HCT116 (cell line): Measurements from ENCODE around the gene PLK5. TPM values are rescaled to one million over a fixed set of nuclear protein-coding genes. Genes with fewer than 3 reads are reported as not detected.

Experiments
- ATAC-seq: fragments of 200-7000 bp; cut with Tn5 transposase; 2 replicates; pipeline ENCODE4 v1.9.1; 2020; ENCODE audit warnings: mild to moderate bottlenecking, moderate library complexity
- BruUV-seq: library from RNA; stranded (reverse); fragments of 400-500 nt; replicated peaks from 2 replicates; lab custom pipeline; 2021; lab: Mats Ljungman, UMichigan
- CTCF ChIA-PET: fragments of 300-600 bp; sonication (Branson Sonifier 250); formaldehyde crosslinking; loops from one replicate; lab custom pipeline; 2021; ENCODE audit warnings: antibody characterized with exemption; lab: Charles Lee
- POLR2A ChIA-PET: fragments of 300-600, 350-600 bp; sonication (Branson Sonifier 250); formaldehyde crosslinking; loops from one replicate; lab custom pipeline; 2021; ENCODE audit warnings: antibody characterized with exemption; lab: Charles Lee
- RAD21 ChIA-PET, 2 experiments: fragments of 300-600 bp; sonication (Branson Sonifier 250); formaldehyde crosslinking; loops; one replicate each; lab custom pipeline; 2023; ENCODE audit warnings: low total read pairs in 2 of 2; ENCODE audit not compliant: uncharacterized antibody in 2 of 2, unreplicated experiment in 2 of 2, low non-redundant PET in 1 of 2; lab: Charles Lee
- DNase-seq: peaks from one replicate; pipeline ENCODE4 v3.0.0-alpha.2; 2010; ENCODE audit warnings: low read depth, low spot score
- H2AFZ ChIP-seq: fragments of 200-600 bp; shearing (Covaris generic), sonication (generic); 2 replicates; pipeline ENCODE4 v1.6.1; 2017; ENCODE audit warnings: low read depth, mixed run types, mixed read lengths, antibody characterized with exemption, low read length; ENCODE audit not compliant: poor library complexity, severe bottlenecking
- H3K27ac ChIP-seq: 2 replicates; pipeline ENCODE4 v1.5.1; 2012; ENCODE audit warnings: low read depth, low read length
- H3K27me3 ChIP-seq: fragments of 200-600 bp; sonication (generic); 2 replicates; pipeline ENCODE4 v1.6.1; 2016; ENCODE audit warnings: mixed run types, low read length, mixed read lengths; ENCODE audit not compliant: insufficient read depth
- H3K36me3 ChIP-seq, 2 experiments: fragments of 200-500 bp in 1 of 2; fragments of 200-600 bp in 1 of 2; sonication (Bioruptor generic) in 1 of 2; sonication (generic) in 1 of 2; 2 replicates each; pipeline versions ENCODE4 v1.5.1 to v1.6.1; 2014 to 2016; ENCODE audit warnings: low read length in 2 of 2, inconsistent platforms in 1 of 2, mixed read lengths in 1 of 2, mixed run types in 1 of 2; ENCODE audit not compliant: insufficient read depth in 2 of 2, control insufficient read depth in 1 of 2
- H3K4me1 ChIP-seq, 2 experiments: fragments of 200-600 bp in 1 of 2; sonication (generic) in 1 of 2; 2 replicates each; pipeline versions ENCODE4 v1.5.1 to v1.6.1; 2012 to 2017; ENCODE audit warnings: low read length in 2 of 2, inconsistent platforms in 1 of 2, mild to moderate bottlenecking in 1 of 2, mixed read lengths in 1 of 2, mixed run types in 1 of 2, moderate library complexity in 1 of 2; ENCODE audit not compliant: insufficient read depth in 2 of 2, control insufficient read depth in 1 of 2
- H3K4me2 ChIP-seq: fragments of 200-600 bp; sonication (generic); 2 replicates; pipeline ENCODE4 v1.6.1; 2017; ENCODE audit warnings: mixed run types, low read length, mixed read lengths
- H3K4me3 ChIP-seq, 2 experiments: fragments of 200-600 bp in 1 of 2; sonication (generic) in 1 of 2; replicated peaks in 1 of 2; 2 replicates each; pipeline ENCODE4 v1.5.1; 2011 to 2016; ENCODE audit warnings: low read length in 2 of 2, control low read depth in 1 of 2, low read depth in 1 of 2, mild to moderate bottlenecking in 1 of 2, mixed read lengths in 1 of 2, mixed run types in 1 of 2
- H3K79me2 ChIP-seq: fragments of 200-600 bp; sonication (generic); 2 replicates; pipeline ENCODE4 v1.6.1; 2017; ENCODE audit warnings: mild to moderate bottlenecking, mixed run types, low read length, moderate library complexity, mixed read lengths; ENCODE audit not compliant: insufficient read depth
- H3K9ac ChIP-seq: fragments of 200-600 bp; sonication (generic); 2 replicates; pipeline ENCODE4 v1.6.1; 2016; ENCODE audit warnings: low read length, mixed read lengths
- H3K9me2 ChIP-seq: fragments of 200-600 bp; sonication (generic), shearing (Covaris generic); 2 replicates; pipeline ENCODE4 v1.6.1; 2017; ENCODE audit warnings: mixed run types, mild to moderate bottlenecking, moderate library complexity; ENCODE audit not compliant: insufficient read depth
- H3K9me3 ChIP-seq, 2 experiments: fragments of 200-500 bp in 1 of 2; fragments of 200-600 bp in 1 of 2; sonication (Bioruptor generic) in 1 of 2; sonication (generic) in 1 of 2; 2 replicates each; pipeline ENCODE4 v1.6.1; 2014 to 2017; ENCODE audit warnings: low read length in 2 of 2, mixed read lengths in 2 of 2, inconsistent platforms in 1 of 2, low read depth in 1 of 2, mild to moderate bottlenecking in 1 of 2, mixed run types in 1 of 2, moderate library complexity in 1 of 2; ENCODE audit not compliant: control insufficient read depth in 1 of 2, insufficient read depth in 1 of 2
- H4K20me1 ChIP-seq: fragments of 200-600 bp; sonication (generic), shearing (Covaris generic); 2 replicates; pipeline ENCODE4 v1.6.1; 2017; ENCODE audit warnings: mixed run types, mild to moderate bottlenecking, moderate library complexity; ENCODE audit not compliant: insufficient read depth
- CBX3 ChIP-seq: IDR thresholded peaks from 2 replicates; pipeline ENCODE4 v1.6.1; 2012; ENCODE audit warnings: low read depth
- EGR1 ChIP-seq: IDR thresholded peaks from 2 replicates; pipeline ENCODE4 v1.6.1; 2012; ENCODE audit warnings: low read depth
- FOSL1 ChIP-seq: IDR thresholded peaks from 2 replicates; pipeline ENCODE4 v1.6.1; 2012; ENCODE audit warnings: low read depth
- POLR2A ChIP-seq: IDR thresholded peaks from 2 replicates; pipeline ENCODE4 v1.7.0; 2011; ENCODE audit warnings: borderline replicate concordance; ENCODE audit not compliant: insufficient read depth, insufficient read length; ENCODE audit errors: extremely low read depth
- POLR2AphosphoS5 ChIP-seq: IDR thresholded peaks from 2 replicates; pipeline ENCODE4 v1.6.1; 2011; ENCODE audit warnings: mild to moderate bottlenecking, low read depth, low read length, moderate library complexity
- SP1 ChIP-seq: IDR thresholded peaks from 2 replicates; pipeline ENCODE4 v1.6.1; 2012; ENCODE audit warnings: low read depth
- TCF7L2 ChIP-seq: IDR thresholded peaks from 2 replicates; pipeline ENCODE4 v1.7.0; 2011; ENCODE audit warnings: borderline replicate concordance, inconsistent platforms; ENCODE audit not compliant: insufficient read depth, insufficient read length; ENCODE audit errors: extremely low read depth
- YY1 ChIP-seq: IDR thresholded peaks from 2 replicates; pipeline ENCODE4 v1.6.1; 2011; ENCODE audit warnings: low read length, low read depth, moderate library complexity, mild to moderate bottlenecking; ENCODE audit not compliant: insufficient replicate concordance; ENCODE audit errors: extremely low read depth
- ZNF274 ChIP-seq: fragments of 200-500 bp; sonication (Bioruptor generic); IDR thresholded peaks from 2 replicates; pipeline ENCODE4 v1.6.1; 2014; ENCODE audit warnings: mild to moderate bottlenecking, low read depth, low read length, inconsistent platforms
- intact Hi-C: fragments of 100-400 bp; cut with micrococcal nuclease; formaldehyde crosslinking; loops from 2 replicates; pipeline ENCODE4 v1.10.0; 2022
- total RNA-seq: library from RNA; stranded (reverse); gene quantifications from one replicate; pipeline ENCODE4 v1.2.1, GENCODE V29; 2021; ENCODE audit not compliant: unreplicated experiment
- TF ChIP-seq, protein P1 (sequence below): IDR thresholded peaks from 2 replicates; pipeline ENCODE4 v1.6.1; 2012

The PLK5 gene
- total RNA-seq, 1 experiment from 2014 or later: not detected

DNA sequence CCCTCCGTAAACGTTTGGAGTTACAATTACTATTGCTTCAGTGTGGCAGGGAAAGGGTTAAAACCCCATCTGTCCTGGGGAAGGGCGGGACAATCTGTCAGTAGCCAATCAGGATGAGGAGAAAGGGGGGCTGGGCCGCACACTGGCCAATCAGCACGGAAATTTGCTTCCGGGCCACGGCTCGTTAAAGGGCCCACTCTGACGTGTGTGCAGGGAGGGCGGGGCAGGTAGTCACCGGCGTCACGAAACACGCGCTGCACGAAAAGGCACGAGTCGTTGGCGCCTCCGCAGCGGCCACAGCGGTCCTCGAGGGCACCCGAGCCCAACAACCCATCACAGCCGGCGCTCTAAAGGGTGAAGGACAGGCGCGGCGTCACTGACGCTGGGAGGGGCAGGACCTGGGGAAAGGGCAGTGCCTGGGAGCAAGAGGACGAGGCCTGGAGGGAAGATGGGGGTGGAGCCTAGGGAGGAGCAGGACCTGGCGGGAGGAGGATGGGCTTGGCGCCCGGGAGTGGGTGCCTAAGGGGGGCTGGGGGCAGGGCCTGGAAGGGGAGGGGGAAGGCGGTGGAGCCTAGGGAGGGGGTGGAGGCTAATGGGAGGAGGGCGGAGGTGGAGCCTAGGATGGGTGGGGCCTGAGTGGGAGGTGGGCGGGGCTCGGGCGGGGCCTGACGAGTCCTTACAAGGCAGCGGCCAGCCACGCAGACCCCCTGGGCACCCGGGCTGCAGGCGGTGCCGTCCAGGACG is 15.9 kb upstream of the PLK5 start:
- Histone ChIP-seq H3K27me3 (no peaks in the 10 kb centered on the region), H4K20me1 (no peaks in the 10 kb centered on the region), H3K9ac (peak overlapping the region; percentile 74)
- TF ChIP-seq POLR2A (peak; percentile 56), TCF7L2 (peak; percentile 74), FOSL1 (no peak), POLR2AphosphoS5 (peak; percentile 57), YY1 (no peak), ZNF274 (no peak), SP1 (peak; percentile 99), EGR1 (no peak), CBX3 (peak; percentile 67; the same call in 1 of the 2 replicates)
- TF ChIP-seq, protein P1, sequence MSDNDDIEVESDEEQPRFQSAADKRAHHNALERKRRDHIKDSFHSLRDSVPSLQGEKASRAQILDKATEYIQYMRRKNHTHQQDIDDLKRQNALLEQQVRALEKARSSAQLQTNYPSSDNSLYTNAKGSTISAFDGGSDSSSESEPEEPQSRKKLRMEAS: peak; percentile 98
- TF ChIP-seq, all 23 proteins: peak for 6
- BruUV-seq: no TSS peak
- POLR2A ChIA-PET: interaction anchor here (1.3 to 1.4 kb wide), 2 partner anchors 17 to 52 kb away, joined by 3 to 6 read pairs; partner anchors contain the start of gene REEP6
- H3K9me2 ChIP-seq: no peaks in the 10 kb centered on the region
- H3K9me3 ChIP-seq: no peaks in the 10 kb centered on the region
- DNase-seq: peak; percentile 94
- H3K4me2 ChIP-seq: peak overlapping the region; percentile 92
- peak overlapping the region; percentile 96 for H3K27ac ChIP-seq
- peak overlapping the region; percentile 82 for H2AFZ ChIP-seq
- peak; percentile 80 for ATAC-seq
- intact Hi-C loops: no loop called here
- peaks cover 31 to 67% of the 10 kb centered on the region in 2 experiments for H3K4me1 ChIP-seq
- RAD21 ChIA-PET: no interaction called here
- H3K36me3 ChIP-seq: no peaks in the 10 kb centered on the region
- CTCF ChIA-PET: interaction anchor here (1.0 kb wide), 1 partner anchor 38 kb away, joined by 4 read pairs; no protein-coding TSS in a partner anchor
- H3K4me3 ChIP-seq: peak overlapping the region; percentile 39 to 56
- peaks cover 10% of the 10 kb centered on the region; the same call in 1 of the 2 replicates for H3K79me2 ChIP-seq
